Spleen (tissue), 7 donors: ENCODE data around the gene FOXC2.

Experiments used
- POLR2A ChIP-seq, 3 donors: fragments of 450-650 bp; IDR thresholded peaks; one replicate each; pipeline ENCODE4 v1.5.1; 2017; ENCODE audit warnings: antibody characterized with exemption in 3 of 3, mild to moderate bottlenecking in 1 of 3
- POLR2AphosphoS5 ChIP-seq, 3 donors: sonication (generic); formaldehyde crosslinking; IDR thresholded peaks; one replicate each; pipeline ENCODE4 v1.5.1; 2017; ENCODE audit warnings: antibody characterized with exemption in 3 of 3
- TF ChIP-seq, protein P1 (sequence below), 11 experiments: fragments of 200-600 bp in 7 of 11; fragments of 450-650 bp in 4 of 11; sonication (generic) in 4 of 11; IDR thresholded peaks in 8 of 11; conservative IDR thresholded peaks in 3 of 11; 1 replicate in 7 of 11; 2 replicates in 4 of 11; pipeline versions ENCODE4 v1.4.0 to v1.8.0; 2016 to 2021; ENCODE audit warnings: antibody characterized with exemption in 11 of 11, inconsistent platforms in 4 of 11, mild to moderate bottlenecking in 1 of 11
- donor health status: DM: no; HTN: no; CAD: no; lungs with moderate emphysema.
- donor health status: DM: no; HTN: no; CAD: no.
- donor health status: DM: no; HTN: no; CAD: no.

DNA sequence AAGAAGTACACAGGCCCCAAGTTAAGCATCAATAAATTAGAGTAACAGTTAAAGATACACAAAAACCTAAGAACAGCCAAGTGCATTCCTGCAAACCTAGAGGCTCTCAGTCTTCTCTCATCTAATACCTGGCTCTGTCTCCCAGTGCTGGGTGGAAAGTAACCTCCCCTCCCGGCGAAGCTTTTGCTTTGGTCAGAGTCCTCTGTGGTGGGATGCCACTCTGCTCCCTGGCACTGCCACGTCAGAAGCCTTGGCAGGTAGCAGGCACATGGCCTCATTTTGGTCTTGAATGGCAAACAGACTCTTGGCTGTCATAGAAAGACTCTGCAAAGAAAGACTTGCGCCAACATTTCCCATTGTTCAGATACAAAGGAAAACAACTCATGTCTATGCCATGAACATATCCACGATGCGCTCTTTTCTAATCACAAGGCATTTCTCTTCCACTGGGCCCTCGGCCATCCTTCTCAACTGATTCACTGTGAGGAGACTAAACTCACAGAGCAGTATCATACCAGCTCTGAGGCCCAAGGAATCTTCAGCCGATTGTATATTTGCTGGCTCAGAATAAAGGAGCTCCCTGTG, 32.8 kb upstream of the FOXC2 start:
- TF ChIP-seq, protein P1, sequence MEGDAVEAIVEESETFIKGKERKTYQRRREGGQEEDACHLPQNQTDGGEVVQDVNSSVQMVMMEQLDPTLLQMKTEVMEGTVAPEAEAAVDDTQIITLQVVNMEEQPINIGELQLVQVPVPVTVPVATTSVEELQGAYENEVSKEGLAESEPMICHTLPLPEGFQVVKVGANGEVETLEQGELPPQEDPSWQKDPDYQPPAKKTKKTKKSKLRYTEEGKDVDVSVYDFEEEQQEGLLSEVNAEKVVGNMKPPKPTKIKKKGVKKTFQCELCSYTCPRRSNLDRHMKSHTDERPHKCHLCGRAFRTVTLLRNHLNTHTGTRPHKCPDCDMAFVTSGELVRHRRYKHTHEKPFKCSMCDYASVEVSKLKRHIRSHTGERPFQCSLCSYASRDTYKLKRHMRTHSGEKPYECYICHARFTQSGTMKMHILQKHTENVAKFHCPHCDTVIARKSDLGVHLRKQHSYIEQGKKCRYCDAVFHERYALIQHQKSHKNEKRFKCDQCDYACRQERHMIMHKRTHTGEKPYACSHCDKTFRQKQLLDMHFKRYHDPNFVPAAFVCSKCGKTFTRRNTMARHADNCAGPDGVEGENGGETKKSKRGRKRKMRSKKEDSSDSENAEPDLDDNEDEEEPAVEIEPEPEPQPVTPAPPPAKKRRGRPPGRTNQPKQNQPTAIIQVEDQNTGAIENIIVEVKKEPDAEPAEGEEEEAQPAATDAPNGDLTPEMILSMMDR (IDR thresholded peaks at IDR 0.05 in 8 of 11, conservative IDR thresholded peaks at IDR 0.05 in 3 of 11): no peak
- TF ChIP-seq POLR2A (IDR thresholded peaks at IDR 0.05) (no peak), POLR2AphosphoS5 (IDR thresholded peaks at IDR 0.05) (no peak)
